Suprapubic skin (tissue), 3 donors: ENCODE data around the gene UBE2J1.

Source experiments
- EP300 ChIP-seq: sonication (generic); formaldehyde crosslinking; IDR thresholded peaks from one replicate; pipeline ENCODE4 v1.6.1; 2017; ENCODE audit warnings: antibody characterized with exemption
- POLR2A ChIP-seq, 2 donors: fragments of 450-650 bp; IDR thresholded peaks; one replicate each; pipeline ENCODE4 v1.6.1; 2017; ENCODE audit warnings: antibody characterized with exemption in 2 of 2, mild to moderate bottlenecking in 2 of 2, moderate library complexity in 2 of 2
- TF ChIP-seq, protein P1 (sequence below), 2 donors: fragments of 200-600 bp in 1 of 2; fragments of 450-650 bp in 1 of 2; sonication (generic) in 1 of 2; IDR thresholded peaks; one replicate each; pipeline ENCODE4 v1.5.1; 2016 to 2019; ENCODE audit warnings: antibody characterized with exemption in 2 of 2, mild to moderate bottlenecking in 1 of 2, moderate library complexity in 1 of 2

DNA sequence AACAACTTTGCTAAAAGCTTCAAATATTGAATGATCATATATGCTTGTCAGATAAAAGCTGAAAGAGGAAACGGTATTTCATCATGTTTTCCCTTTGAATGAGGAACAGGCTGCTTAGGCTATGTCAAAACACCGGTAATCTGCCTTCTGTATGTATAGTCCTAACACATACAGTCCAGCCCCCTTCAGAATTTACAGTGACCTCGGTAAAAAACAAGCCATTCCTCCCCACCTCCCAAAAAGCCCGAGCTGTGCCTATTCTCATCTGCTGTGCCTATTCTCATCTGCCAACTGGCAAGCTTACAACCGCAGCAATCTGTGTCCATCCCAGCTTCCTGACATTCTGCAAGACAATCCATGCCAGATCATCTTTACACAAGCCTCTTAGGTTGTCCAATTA, 26.8 kb upstream of the UBE2J1 start:
- TF ChIP-seq EP300 (no peak), POLR2A (IDR thresholded peaks at IDR 0.05) (no peak)
- TF ChIP-seq, protein P1, sequence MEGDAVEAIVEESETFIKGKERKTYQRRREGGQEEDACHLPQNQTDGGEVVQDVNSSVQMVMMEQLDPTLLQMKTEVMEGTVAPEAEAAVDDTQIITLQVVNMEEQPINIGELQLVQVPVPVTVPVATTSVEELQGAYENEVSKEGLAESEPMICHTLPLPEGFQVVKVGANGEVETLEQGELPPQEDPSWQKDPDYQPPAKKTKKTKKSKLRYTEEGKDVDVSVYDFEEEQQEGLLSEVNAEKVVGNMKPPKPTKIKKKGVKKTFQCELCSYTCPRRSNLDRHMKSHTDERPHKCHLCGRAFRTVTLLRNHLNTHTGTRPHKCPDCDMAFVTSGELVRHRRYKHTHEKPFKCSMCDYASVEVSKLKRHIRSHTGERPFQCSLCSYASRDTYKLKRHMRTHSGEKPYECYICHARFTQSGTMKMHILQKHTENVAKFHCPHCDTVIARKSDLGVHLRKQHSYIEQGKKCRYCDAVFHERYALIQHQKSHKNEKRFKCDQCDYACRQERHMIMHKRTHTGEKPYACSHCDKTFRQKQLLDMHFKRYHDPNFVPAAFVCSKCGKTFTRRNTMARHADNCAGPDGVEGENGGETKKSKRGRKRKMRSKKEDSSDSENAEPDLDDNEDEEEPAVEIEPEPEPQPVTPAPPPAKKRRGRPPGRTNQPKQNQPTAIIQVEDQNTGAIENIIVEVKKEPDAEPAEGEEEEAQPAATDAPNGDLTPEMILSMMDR (IDR thresholded peaks at IDR 0.05), result no peak
